Choroid plexus epithelial cell (primary cell): ENCODE results near the gene RNU1-2.
"Not testable (repeated sequence)": the region's sequence is repeated elsewhere in the genome, so short reads cannot be mapped to it uniquely, and the experiment has no call there.

Experiments
- DNase-seq: peaks from one replicate; pipeline ENCODE4 v3.0.0-alpha.2; 2010; ENCODE audit warnings: low read depth
- H3K4me3 ChIP-seq: 2 replicates; pipeline ENCODE4 v1.5.1; 2011; ENCODE audit warnings: low read depth, mild to moderate bottlenecking, control low read depth, low read length, moderate library complexity
- CTCF ChIP-seq: conservative IDR thresholded peaks from 2 replicates; pipeline ENCODE4 v1.5.1; 2011; ENCODE audit warnings: low read depth, mild to moderate bottlenecking, control low read depth, inconsistent platforms, low read length, moderate library complexity

RNU1-2 gene

DNA sequence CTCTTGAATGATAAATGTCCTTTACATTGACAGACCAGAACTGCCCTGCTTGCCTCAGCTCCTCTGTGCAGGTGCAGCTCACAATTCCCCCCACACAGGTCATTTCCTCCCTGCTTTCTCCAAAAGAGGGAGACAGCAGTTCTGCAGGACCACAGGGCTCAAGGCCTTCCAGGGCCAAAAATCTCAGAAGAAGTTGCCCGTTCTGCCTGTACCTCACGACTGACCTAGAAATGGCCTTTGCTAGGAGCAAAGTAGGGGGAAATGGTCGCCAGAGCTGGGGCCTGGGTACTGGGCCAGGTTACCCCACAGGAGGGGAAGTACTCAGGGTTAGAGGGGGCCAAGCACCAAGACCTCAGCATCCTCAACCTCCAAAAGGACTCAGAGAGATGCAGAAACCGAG, 11.1 kb downstream of the RNU1-2 start:
- no peak for TF ChIP-seq CTCF
- H3K4me3 ChIP-seq: no peak overlapping the region
- no peak for DNase-seq

DNA sequence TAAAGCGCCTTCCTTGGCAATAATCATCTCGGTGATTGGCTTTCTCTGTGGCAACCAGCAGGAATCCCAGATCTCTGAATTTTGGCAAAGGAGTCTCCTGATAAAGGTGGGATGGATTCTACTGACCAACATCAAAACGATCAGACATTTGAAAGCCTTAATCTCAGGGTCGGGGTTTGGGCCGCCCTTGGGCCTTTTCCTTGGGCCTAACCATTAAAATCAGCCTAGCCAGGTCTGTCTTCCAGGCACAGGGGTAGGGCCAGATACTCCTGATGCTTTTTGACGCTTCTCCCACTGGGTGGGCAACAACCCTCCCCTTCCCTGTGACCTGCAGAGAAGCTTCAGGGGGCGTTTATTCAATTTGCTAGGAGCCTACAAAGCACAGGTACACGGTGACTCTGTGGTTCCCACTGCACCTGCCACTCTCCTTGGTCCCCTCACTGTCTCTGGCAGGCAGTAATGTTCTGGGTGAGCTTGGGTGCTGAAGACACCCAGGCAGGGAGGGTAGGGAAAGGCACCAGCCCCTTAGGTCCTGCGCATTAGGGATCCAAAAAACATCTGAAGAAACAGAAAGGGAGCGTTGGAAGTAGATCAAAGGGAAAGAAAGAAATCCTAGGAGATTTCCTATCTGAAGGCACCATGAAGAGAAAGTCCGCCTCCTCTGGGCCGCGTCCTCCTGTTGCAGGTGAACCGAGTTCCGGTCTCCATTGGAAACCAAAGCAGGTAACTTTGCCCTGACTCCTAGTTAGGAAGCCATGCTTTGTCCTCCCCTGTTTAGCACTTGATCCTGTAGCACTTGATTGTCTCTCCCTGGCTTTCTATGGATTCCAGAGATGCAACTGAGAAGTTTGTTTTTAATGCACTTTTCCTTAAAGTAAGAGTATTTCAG, 12.3 kb downstream of the RNU1-2 start:
- no peak for TF ChIP-seq CTCF
- DNase-seq: no peak
- no peak overlapping the region for H3K4me3 ChIP-seq

- H3K4me3 ChIP-seq: not testable (repeated sequence)
Observed at GRCh38 chr1:16911851-16912721, 16.3 kb downstream of the RNU1-2 start.

DNA sequence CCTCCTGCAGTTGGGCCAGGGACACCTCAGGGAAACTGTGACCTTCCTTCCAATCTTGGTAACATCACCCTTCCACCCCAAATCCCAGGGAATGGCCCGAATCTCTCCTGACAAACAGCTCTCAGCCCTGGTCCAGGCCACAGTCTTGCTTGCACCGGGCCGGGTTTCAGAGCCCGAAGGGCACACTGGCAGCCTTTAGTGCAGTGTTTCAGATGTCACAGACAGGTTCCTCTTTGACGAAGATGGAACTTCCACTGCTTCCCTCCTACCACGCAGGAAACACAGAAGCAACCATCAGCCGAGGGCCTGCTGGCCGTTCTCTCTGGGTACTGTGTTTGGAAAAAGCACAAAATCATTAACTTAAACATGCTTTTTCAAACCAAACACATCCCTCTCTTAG, 17.0 kb downstream of the RNU1-2 start:
- DNase-seq, H3K4me3 ChIP-seq: not testable (repeated sequence)

More at GRCh38 chr1:16911851-16912721, 16.3 kb downstream of the RNU1-2 start:
- TF ChIP-seq CTCF: peak; percentile 3
- DNase-seq: not testable (repeated sequence)

GRCh38 chr1:16913181-16913832, 17.5 kb downstream of the RNU1-2 start:
- peak overlapping the region; percentile 90 for H3K4me3 ChIP-seq
- DNase-seq: no peak
- TF ChIP-seq CTCF: no peak

GRCh38 chr1:16913833-16914662, 18.3 kb downstream of the RNU1-2 start:
- peak; percentile 99 for DNase-seq
- no peak for TF ChIP-seq CTCF
- H3K4me3 ChIP-seq: peak overlapping the region; percentile 90

DNA sequence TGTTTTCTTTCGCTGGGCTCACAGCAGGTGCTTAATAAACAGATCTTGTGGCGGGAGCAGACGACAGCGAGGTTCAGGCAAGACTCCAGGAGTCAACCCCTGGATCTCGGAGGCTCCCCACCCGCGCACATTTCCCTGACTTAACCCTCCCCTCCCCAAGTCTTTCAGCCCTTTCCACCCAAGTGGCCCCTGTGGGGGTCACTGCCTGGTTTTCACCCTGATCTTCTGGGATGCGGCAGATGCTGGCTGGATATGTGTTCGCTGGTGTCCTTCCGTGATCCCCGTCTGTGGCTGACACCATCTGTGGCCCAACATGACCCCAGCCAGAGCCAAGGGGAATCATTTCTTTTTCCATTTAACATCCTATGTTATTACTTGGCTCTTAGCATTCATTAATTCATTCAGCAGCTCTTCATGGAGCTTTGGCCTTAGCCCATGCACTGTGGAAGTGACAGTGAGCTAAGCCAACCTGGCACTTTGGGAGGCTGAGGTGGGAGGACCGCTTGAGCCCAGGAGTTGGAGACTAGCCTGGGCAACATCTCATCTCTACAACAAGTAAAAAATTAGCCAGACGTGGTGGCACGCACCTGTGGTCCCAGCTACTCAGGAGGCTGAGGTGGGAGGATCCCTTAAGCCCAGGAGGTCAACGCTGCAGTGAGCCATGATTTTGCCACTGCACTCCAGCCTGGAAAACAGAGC, 19.3 kb downstream of the RNU1-2 start:
- peak overlapping the region; percentile 90 for H3K4me3 ChIP-seq
- peak; percentile 26 for DNase-seq
